Measurements from ENCODE around the gene PBX1.

Gene PBX1

GRCh38 chr1:164587617-164588501 is 28.9 kb downstream of the PBX1 start:
- Histone ChIP-seq H3K27me3 (ENCODE audit: low read depth, low read length) (peaks cover 15% of the 10 kb centered on the region; the same call in 1 of the 2 replicates), H3K27ac (ENCODE audit: low read length) (no peak overlapping the region), H4K20me1 (ENCODE audit: insufficient read depth, low read length) (no peaks in the 10 kb centered on the region; the same call in 1 of the 2 replicates), H3K79me2 (ENCODE audit: low read length) (no peaks in the 10 kb centered on the region), H3K9ac (ENCODE audit: low read length) (no peak overlapping the region), H3K9me3 (ENCODE audit: insufficient read depth, low read length) (no peaks in the 10 kb centered on the region), H3K4me2 (ENCODE audit: low read length) (no peak overlapping the region), H3K36me3 (replicated peaks; ENCODE audit: low read depth, low read length) (no peaks in the 10 kb centered on the region), H3K4me3 (ENCODE audit: low read length) (no peak overlapping the region), H3K4me1 (ENCODE audit: low read length) (no peaks in the 10 kb centered on the region), H2AFZ (ENCODE audit: low read depth, low read length) (no peak overlapping the region)
- TF ChIP-seq EZH2phosphoT487 (IDR thresholded peaks at IDR 0.05; ENCODE audit: low read depth) (no peak), CTCF (IDR thresholded peaks at IDR 0.05; ENCODE audit: low read depth, low read length) (no peak)

GRCh38 chr1:164588516-164589341 is 29.7 kb downstream of the PBX1 start:
- H3K79me2 ChIP-seq (ENCODE audit: low read length), result no peaks in the 10 kb centered on the region
- H3K9me3 ChIP-seq (ENCODE audit: insufficient read depth, low read length), result no peaks in the 10 kb centered on the region
- H3K9ac ChIP-seq (ENCODE audit: low read length), result no peak overlapping the region
- no peak overlapping the region for H3K4me2 ChIP-seq (ENCODE audit: low read length)
- no peak for TF ChIP-seq EZH2phosphoT487 (IDR thresholded peaks at IDR 0.05; ENCODE audit: low read depth)
- no peak for TF ChIP-seq CTCF (IDR thresholded peaks at IDR 0.05; ENCODE audit: low read depth, low read length)
- H3K4me1 ChIP-seq (ENCODE audit: low read length), result no peaks in the 10 kb centered on the region
- H3K27me3 ChIP-seq (ENCODE audit: low read depth, low read length), result peaks cover 15% of the 10 kb centered on the region; the same call in 1 of the 2 replicates
- H2AFZ ChIP-seq (ENCODE audit: low read depth, low read length), result no peak overlapping the region
- no peaks in the 10 kb centered on the region; the same call in 1 of the 2 replicates for H4K20me1 ChIP-seq (ENCODE audit: insufficient read depth, low read length)
- H3K36me3 ChIP-seq (replicated peaks; ENCODE audit: low read depth, low read length), result no peaks in the 10 kb centered on the region
- H3K27ac ChIP-seq (ENCODE audit: low read length), result no peak overlapping the region
- no peak overlapping the region for H3K4me3 ChIP-seq (ENCODE audit: low read length)

GRCh38 chr1:164589408-164589807 is 30.4 kb downstream of the PBX1 start:
- Histone ChIP-seq H3K79me2 (ENCODE audit: low read length) (no peaks in the 10 kb centered on the region), H3K9ac (ENCODE audit: low read length) (no peak overlapping the region), H2AFZ (ENCODE audit: low read depth, low read length) (no peak overlapping the region), H3K27ac (ENCODE audit: low read length) (no peak overlapping the region), H3K36me3 (replicated peaks; ENCODE audit: low read depth, low read length) (no peaks in the 10 kb centered on the region), H3K4me2 (ENCODE audit: low read length) (no peak overlapping the region), H4K20me1 (ENCODE audit: insufficient read depth, low read length) (no peaks in the 10 kb centered on the region; the same call in 1 of the 2 replicates), H3K4me3 (ENCODE audit: low read length) (no peak overlapping the region), H3K27me3 (ENCODE audit: low read depth, low read length) (peaks cover 15% of the 10 kb centered on the region; the same call in 1 of the 2 replicates), H3K9me3 (ENCODE audit: insufficient read depth, low read length) (no peaks in the 10 kb centered on the region), H3K4me1 (ENCODE audit: low read length) (no peaks in the 10 kb centered on the region)
- TF ChIP-seq EZH2phosphoT487 (IDR thresholded peaks at IDR 0.05; ENCODE audit: low read depth), result no peak
- TF ChIP-seq CTCF (IDR thresholded peaks at IDR 0.05; ENCODE audit: low read depth, low read length), result no peak

Data from OCI-LY3 (cell line).